ENCODE measurements around the gene RRP1. TPM values are rescaled to one million over a fixed set of nuclear protein-coding genes. Genes with fewer than 3 reads are reported as not detected.
A peak's percentile ranks its signal among the peaks of the same experiment; 100 is the strongest.

Gene RRP1
- total and polyA plus RNA-seq, 2 of the 13 experiments (the other 11 are each of a cell fraction or from before 2014, with no cell fraction given) = 20.1 to 35.1 TPM

- H4K20me1 ChIP-seq (ENCODE audit: insufficient read depth, low read length) = no peaks in the 10 kb centered on the region
- BruUV-seq (replicated peaks) = no TSS peak
- WGBS (ENCODE audit: low lambda C conversion rate) = 90% methylated on average over 16 of the region's 18 CpGs
- no peaks in the 10 kb centered on the region for H3K9me3 ChIP-seq (ENCODE audit: low read length)
- ChIA-PET CTCF (ENCODE audit: low intra/inter-chr PET ratio, low total read pairs) (no interaction called here), POLR2A (no interaction called here)
- H3K36me3 ChIP-seq (replicated peaks in 1 of 2; ENCODE audit: control insufficient read depth in 1 of 2, insufficient read depth in 2 of 2, low read length in 2 of 2) = peaks cover 1 to 9% of the 10 kb centered on the region in 2 experiments; a peak in 3 of 5 replicates
- no peak for TF ChIP-seq LCORL (IDR thresholded peaks at IDR 0.05)
- no peak for TF ChIP-seq LCORL (CRISPR knock-in tag; IDR thresholded peaks at IDR 0.05)
- peak; percentile 34 for TF ChIP-seq AGO2 (optimal IDR thresholded peaks at IDR 0.05; ENCODE audit: low read depth, low read length)
- TF ChIP-seq ZFP36 (IDR thresholded peaks at IDR 0.05; ENCODE audit: borderline replicate concordance, low read depth, low read length, partially characterized antibody) = no peak
- no peak for TF ChIP-seq ZNF343 (CRISPR knock-in tag; IDR thresholded peaks at IDR 0.05)
- no peak for TF ChIP-seq MTF2 (CRISPR knock-in tag; IDR thresholded peaks at IDR 0.05; ENCODE audit: borderline replicate concordance)
- H3K4me2 ChIP-seq (ENCODE audit: low read depth, low read length) = no peak overlapping the region
- H3K9ac ChIP-seq (ENCODE audit: insufficient read depth, low read depth, low read length) = no peak overlapping the region
- H3K4me1 ChIP-seq (ENCODE audit: insufficient read depth, low read length) = peaks cover 31% of the 10 kb centered on the region
- H2AFZ ChIP-seq (ENCODE audit: low read length) = no peak overlapping the region
- no peak for ATAC-seq
- no peak overlapping the region for H3K27ac ChIP-seq (ENCODE audit: extremely low read length, insufficient read depth, low read length)
- no peak overlapping the region for H3K4me3 ChIP-seq (replicated peaks in 1 of 3; ENCODE audit: insufficient read depth in 1 of 3, low read depth in 2 of 3, low read length in 3 of 3)
- FAIRE-seq = no peak
- in situ Hi-C loops (cut with HindIII; ENCODE audit: extremely low pct_ligation_motif_present, low pct_unique_long_range_greater_than_20kb) = no loop called here
- H3K27me3 ChIP-seq (ENCODE audit: control insufficient read depth in 1 of 2, insufficient read depth in 2 of 2, low read length in 2 of 2) = no peaks in the 10 kb centered on the region; a peak in 1 of 5 replicates
- H3K79me2 ChIP-seq (ENCODE audit: insufficient read depth, low read length) = no peaks in the 10 kb centered on the region
- intact Hi-C loops (cut with micrococcal nuclease; ENCODE audit: unreplicated experiment) = no loop called here
- DNase-seq (ENCODE audit: low spot score) = no peak
Observed at GRCh38 chr21:43808367-43808766, 19.0 kb downstream of the RRP1 start.

- no peak overlapping the region for H2AFZ ChIP-seq (ENCODE audit: low read length)
- no TSS peak for BruUV-seq (replicated peaks)
- no peaks in the 10 kb centered on the region for H4K20me1 ChIP-seq (ENCODE audit: insufficient read depth, low read length)
- ChIA-PET CTCF (ENCODE audit: low intra/inter-chr PET ratio, low total read pairs) (no interaction called here), POLR2A (no interaction called here)
- no peak overlapping the region for H3K9ac ChIP-seq (ENCODE audit: insufficient read depth, low read depth, low read length)
- FAIRE-seq (no peak), ATAC-seq (no peak), DNase-seq (ENCODE audit: low spot score) (no peak)
- H3K27ac ChIP-seq (ENCODE audit: extremely low read length, insufficient read depth, low read length) = no peak overlapping the region
- H3K79me2 ChIP-seq (ENCODE audit: insufficient read depth, low read length) = no peaks in the 10 kb centered on the region
- peaks cover 0 to 2% of the 10 kb centered on the region in 2 experiments; a peak in 2 of 5 replicates for H3K27me3 ChIP-seq (ENCODE audit: control insufficient read depth in 1 of 2, insufficient read depth in 2 of 2, low read length in 2 of 2)
- H3K4me1 ChIP-seq (ENCODE audit: insufficient read depth, low read length) = peaks cover 31% of the 10 kb centered on the region
- in situ Hi-C loops (cut with HindIII; ENCODE audit: extremely low pct_ligation_motif_present, low pct_unique_long_range_greater_than_20kb) (no loop called here), intact Hi-C loops (cut with micrococcal nuclease; ENCODE audit: unreplicated experiment) (no loop called here)
- H3K9me3 ChIP-seq (ENCODE audit: low read length) = no peaks in the 10 kb centered on the region
- no peak overlapping the region for H3K4me2 ChIP-seq (ENCODE audit: low read depth, low read length)
- H3K4me3 ChIP-seq (replicated peaks in 1 of 3; ENCODE audit: insufficient read depth in 1 of 3, low read depth in 2 of 3, low read length in 3 of 3) = no peak overlapping the region
- H3K36me3 ChIP-seq (replicated peaks in 1 of 2; ENCODE audit: control insufficient read depth in 1 of 2, insufficient read depth in 2 of 2, low read length in 2 of 2) = peaks cover 1 to 5% of the 10 kb centered on the region in 2 experiments; a peak in 3 of 5 replicates
- 92% methylated on average over 16 of the region's 22 CpGs for WGBS (ENCODE audit: low lambda C conversion rate)
- TF ChIP-seq GABPB1 (CRISPR knock-in tag; IDR thresholded peaks at IDR 0.05) (no peak), FOXP1 (IDR thresholded peaks at IDR 0.05) (no peak), FOXP1 (CRISPR knock-in tag; IDR thresholded peaks at IDR 0.05) (no peak), ZNF414 (CRISPR knock-in tag; IDR thresholded peaks at IDR 0.05) (no peak), NFIC (IDR thresholded peaks at IDR 0.05; ENCODE audit: low read length) (no peak), ZSCAN22 (CRISPR knock-in tag; IDR thresholded peaks at IDR 0.05) (no peak), ZBTB20 (CRISPR knock-in tag; IDR thresholded peaks at IDR 0.05; ENCODE audit: borderline replicate concordance, low read depth) (no peak)
- TF ChIP-seq, protein P1, sequence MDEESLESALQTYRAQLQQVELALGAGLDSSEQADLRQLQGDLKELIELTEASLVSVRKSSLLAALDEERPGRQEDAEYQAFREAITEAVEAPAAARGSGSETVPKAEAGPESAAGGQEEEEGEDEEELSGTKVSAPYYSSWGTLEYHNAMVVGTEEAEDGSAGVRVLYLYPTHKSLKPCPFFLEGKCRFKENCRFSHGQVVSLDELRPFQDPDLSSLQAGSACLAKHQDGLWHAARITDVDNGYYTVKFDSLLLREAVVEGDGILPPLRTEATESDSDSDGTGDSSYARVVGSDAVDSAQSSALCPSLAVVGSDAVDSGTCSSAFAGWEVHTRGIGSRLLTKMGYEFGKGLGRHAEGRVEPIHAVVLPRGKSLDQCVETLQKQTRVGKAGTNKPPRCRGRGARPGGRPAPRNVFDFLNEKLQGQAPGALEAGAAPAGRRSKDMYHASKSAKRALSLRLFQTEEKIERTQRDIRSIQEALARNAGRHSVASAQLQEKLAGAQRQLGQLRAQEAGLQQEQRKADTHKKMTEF (CRISPR knock-in tag; IDR thresholded peaks at IDR 0.05) = no peak
- TF ChIP-seq, protein P2, sequence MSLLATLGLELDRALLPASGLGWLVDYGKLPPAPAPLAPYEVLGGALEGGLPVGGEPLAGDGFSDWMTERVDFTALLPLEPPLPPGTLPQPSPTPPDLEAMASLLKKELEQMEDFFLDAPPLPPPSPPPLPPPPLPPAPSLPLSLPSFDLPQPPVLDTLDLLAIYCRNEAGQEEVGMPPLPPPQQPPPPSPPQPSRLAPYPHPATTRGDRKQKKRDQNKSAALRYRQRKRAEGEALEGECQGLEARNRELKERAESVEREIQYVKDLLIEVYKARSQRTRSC (CRISPR knock-in tag; IDR thresholded peaks at IDR 0.05; ENCODE audit: low read depth) = no peak
Observed at GRCh38 chr21:43808832-43809251, 19.5 kb downstream of the RRP1 start.
